ENCODE results near the gene SLC44A2.

SLC44A2 gene

DNA sequence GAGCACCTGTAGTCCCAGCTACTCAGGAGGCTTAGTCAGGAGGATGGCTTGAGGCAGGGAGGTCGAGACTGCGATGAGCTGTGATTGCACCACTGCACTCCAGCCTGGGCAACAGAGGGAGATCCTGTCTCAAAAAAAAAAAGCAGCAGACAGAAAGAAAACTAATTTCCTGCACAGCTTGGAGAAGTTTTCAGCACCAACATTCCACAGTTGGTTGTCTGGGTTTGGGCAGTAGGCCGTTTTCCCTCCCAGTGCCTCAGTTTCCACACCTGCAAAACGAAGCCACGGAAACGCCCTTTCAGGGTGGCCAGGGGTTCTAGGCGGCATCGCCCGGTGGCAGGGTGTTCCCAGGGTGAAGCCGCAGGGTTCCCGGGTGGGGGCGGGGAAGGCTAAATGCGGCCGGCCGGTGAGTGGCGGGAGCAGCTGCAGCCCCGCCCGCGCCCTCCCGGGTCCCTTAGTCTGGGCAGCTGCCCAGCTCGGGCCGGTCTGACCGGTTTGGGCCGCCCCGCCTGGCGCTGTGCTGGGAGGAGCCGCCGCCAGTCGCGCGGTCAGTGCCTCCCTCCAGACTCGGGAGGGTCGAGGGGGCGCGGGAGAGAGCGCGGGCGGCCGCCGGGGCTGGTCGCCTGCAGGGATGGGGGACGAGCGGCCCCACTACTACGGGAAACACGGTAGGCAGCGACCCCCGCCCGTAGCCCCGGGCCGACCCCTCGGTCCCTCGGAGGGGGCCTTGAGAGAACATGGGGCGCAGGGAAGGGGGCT is at the start of gene SLC44A2:
Gene SLC44A2 (plus strand): TSS at position 551 of the 759 bp plus-strand sequence. CDS start 81 bp downstream, at position 632.
- DNase-seq (ENCODE audit: low read depth) = peak; percentile 65

DNA sequence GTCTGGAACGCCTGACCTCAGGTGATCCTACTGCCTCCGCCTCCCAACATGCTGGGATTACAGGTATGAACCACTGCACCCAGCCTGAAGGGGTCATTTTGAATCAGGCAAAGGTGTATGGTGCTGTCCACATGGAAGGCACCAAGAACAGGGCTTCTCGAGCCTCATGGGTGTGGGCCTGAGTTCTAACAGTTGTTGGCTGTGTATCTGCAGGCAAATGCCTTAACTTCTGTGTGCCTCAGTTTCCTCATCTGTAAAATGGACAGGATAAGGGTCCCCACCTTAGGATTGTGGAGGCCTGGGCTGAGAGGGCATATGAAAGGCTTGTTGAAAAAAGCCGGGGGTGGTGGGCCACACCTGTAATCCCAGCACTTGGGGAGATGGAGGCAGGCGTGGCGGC is 47.4 kb upstream of the SLC44A2 start:
- DNase-seq (ENCODE audit: low read depth) = no peak

DNA sequence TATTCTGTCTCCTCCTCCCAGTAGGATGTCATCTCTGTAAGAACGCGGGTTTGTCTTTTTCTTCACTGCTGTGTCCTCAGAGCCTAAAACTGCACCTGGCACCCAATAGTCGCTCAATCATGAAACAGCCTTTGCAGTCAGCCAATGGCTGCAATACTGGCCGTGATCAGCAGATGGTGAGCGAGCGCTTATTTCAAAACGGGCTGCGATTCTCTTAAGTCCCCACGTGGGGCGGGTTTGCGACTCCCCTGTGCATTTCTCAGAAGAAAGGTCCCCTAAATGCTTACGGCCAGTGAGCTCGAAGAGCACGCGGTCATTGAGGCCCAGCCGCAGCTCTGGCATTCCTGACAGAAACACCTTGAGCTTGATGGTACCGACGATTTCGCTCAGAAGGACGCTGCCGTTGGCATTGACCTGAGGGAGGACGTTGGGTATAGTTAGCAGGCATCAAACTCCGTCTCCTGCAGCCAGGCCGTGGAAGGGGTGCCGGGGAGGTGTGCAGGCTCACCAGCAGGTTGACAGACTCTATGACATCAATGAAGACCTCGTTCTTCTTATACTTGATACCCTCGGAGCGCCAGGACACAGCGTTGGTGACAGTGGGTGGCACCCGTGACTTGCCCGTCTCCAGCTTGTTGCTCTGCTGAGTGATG is 44.2 kb upstream of the SLC44A2 start:
- peak; percentile 90 for DNase-seq (ENCODE audit: low read depth)

DNA sequence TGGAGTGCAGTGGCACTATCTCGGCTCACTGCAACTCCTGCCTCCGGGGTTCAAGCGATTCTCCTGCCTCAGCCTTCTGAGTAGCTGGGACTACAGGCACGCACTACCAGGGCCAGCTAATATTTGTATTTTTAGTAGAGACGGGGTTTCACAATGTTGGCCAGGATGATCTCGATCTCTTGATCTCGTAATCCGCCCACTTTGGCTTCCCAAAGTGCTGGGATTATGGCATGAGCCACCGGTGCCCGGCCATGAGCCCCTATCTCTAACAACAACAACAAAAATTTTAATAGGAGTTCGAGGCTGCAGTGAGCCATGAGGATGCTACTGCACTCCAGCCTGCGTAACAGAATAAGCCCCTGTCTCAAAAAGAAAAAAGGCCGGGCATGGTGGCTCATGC is 43.3 kb upstream of the SLC44A2 start:
- DNase-seq (ENCODE audit: low read depth) = no peak

DNA sequence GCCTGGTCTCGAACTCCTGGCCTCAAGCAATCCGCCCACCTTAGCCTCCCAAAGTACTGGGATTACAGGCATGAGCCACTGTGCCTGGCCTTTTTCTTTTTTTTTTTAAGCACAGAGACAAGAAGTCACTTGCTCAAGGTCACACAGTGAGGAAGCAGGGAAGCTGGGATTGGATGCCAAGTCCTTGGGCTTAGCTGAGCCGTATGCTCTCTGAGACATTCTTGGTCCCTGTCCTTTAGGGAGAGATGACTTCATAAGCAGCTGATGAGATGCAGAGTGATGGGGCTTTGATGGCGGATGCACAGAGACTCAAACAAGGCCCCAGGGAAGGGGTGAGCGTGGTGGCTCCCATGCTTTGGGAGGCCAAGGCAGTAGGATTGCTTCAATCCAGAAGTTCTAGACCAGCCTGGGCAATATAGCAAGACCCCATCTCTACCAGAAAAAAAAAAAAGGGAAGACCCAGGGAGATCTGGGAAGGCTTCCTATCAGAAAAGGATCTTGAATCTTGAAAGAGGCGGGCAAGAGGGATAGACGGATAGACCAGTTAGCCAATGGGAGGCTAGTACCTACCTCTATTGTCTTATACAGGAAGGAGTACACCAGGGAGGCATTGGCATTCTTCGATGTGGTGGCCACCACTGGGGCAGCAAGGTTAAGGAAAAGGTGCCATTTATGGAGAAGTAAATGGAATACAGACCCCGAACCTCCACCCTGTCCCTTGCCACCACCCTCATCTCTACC is 42.1 kb upstream of the SLC44A2 start:
- DNase-seq (ENCODE audit: low read depth) = no peak

DNA sequence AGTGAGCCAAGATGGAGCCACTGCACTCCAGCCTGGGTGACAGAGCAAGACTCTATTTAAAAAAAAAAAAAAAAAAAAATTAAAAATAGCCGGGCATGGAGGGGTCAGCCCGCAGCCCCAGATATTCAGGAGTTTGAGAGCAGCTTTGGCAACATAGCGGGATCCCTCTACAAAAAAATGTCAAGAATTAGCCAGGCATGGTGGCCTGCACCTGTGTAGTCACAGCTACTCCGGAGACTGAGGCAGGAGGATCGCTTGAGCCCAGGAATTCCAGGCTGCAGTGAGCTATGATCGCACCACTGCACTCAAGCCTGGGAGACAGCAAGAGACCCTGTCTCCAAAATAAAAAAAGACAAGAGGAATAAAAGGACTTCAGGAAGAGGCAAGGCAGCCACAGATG is 39.0 kb upstream of the SLC44A2 start:
- no peak for DNase-seq (ENCODE audit: low read depth)

DNA sequence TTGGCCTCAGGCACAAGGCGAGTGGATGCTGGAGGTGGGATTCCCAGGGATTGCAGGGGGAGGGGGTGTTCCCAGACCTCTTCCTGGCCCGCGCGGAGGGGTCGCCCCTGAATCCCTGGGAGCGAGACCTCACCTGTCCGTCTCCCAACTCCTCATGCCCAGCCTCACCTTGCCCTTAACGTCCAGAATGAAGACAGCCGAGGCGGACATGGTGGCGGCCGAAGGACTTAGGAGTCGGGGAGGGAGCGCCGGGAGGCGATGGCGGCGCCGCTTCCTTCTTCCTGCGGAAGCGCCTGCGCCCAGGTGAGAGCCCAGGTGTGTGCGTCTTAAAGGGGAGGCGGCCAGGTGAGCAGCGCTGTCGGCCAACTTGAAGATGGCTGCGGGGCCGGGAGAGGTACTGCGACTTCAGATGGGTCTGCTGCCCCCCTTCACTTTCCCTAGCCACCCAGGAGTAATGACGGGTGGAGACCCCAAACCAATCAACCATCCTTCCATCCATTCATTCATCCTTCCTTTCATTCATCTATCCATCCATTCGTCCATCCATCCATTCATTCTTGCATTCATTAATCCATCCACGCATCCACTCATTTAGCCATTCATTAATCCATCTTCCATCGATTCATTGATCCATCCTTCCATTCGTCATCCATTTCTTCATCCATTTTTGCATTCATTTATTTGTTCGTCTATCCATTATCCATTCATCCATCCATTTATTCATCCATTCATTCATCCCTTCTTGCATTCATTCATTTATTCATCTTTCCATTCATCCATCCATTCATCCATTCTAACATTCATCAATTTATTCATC is 38.1 kb upstream of the SLC44A2 start, which contains the start of gene AP1M2:
Gene AP1M2 (minus strand): TSS at position 291 of the 817 bp plus-strand sequence. CDS start 81 bp downstream, at position 210.
- no peak for DNase-seq (ENCODE audit: low read depth)

DNA sequence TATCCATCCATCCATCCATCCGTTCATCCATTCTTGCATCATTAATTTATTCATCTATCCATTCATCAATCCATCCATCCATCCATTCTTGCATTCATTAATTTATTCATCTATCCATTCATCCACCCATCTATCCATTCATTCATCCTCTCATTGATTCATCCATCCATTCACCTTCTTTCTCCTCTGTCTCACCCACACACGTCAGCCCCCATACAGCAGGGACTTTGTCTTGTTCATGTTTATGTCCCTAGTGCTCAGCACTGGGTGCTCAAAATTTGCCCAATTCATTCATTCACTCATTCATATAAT is 37.6 kb upstream of the SLC44A2 start:
- DNase-seq (ENCODE audit: low read depth) = no peak

DNA sequence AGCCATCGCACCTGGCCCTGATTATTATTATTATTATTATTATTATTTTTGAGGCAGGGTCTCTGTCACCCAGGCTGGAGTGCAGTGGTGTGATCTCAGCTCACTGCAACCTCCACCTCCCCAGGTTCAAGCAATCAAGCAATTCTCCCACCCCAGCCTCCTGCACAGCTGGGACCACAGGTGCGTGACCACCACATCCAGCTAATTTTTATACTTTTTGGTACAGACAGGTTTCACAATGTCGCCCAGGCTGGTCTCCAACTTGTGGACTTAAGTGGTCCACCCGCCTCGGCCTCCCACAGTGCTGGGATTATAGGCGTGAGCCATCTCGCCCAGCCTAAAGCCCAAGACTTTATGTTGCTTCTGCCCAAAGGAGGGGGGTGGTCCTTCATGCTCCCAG is 32.2 kb upstream of the SLC44A2 start:
- DNase-seq (ENCODE audit: low read depth) = no peak

DNA sequence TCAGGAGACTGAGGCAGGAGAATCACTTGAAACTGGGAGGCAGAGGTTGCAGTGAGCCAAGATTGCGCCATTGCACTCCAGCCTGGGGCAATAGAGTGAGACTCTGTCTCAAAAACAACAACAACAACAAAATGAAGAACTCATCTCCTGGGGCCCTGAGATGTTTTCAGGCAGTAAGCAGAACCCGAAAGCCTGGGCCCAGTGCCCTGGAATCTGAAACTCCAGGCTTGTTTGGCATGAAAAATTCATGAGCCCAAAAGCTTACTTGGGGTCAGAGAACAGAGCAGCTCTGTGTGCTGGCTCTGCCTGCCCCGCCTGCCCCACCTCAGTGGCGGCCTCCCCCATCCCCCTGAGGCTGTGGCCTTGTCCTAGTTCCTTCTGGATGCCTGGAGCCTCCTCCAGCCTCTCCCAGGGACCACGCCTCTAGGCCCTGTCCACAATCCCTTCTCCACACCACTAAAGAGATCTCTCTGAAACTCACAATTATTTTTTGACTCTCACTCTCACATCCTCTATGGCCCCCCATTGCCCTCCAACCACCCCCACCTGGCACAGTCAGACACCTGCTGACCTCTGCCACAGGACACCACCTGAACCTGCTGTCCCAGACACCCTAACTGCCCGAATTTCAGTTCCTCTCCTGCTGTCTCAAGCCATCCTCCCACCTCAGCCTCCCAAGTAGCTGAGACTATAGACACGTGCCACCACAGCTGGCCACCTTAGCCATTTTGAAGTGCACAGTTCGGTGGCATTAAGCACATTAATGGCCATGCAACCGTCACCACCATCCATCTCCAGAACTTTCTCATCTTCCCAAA is 31.3 kb upstream of the SLC44A2 start:
- peak; percentile 23 for DNase-seq (ENCODE audit: low read depth)

DNA sequence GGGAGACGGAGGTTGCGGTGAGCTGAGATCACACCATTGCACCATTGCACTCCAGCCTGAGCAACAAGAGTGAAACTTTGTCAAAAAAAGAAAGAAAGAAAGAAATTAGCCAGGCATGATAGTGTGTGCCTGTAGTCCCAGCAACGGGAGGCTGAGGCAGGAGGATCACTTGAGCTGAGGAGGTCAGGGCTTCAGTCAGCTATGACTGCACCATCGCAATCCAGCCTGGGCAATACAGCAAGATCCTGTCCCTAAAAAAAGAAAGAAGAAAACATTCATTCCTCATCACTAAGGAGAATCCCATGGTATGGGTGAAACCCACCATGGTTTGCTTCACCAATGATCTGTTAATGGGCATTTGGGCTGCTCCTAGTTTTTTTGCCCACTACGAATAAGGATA is 25.2 kb upstream of the SLC44A2 start:
- no peak for DNase-seq (ENCODE audit: low read depth)

DNA sequence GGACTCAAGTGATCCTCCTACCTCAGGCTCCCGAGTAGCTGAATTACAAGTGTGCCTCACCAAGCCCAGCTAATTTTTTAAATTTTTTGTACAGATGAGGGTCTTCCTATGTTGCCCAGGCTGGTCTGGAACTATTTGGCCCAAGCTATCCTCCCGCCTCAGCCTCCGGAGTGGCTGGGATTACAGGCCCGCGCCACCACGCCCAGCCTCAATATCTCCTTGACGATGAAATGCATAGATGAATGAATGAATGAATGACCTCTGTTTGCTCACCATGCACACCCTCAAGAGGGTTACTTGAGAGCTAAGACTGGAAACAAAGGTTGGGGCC is 23.4 kb upstream of the SLC44A2 start:
- no peak for DNase-seq (ENCODE audit: low read depth)

DNA sequence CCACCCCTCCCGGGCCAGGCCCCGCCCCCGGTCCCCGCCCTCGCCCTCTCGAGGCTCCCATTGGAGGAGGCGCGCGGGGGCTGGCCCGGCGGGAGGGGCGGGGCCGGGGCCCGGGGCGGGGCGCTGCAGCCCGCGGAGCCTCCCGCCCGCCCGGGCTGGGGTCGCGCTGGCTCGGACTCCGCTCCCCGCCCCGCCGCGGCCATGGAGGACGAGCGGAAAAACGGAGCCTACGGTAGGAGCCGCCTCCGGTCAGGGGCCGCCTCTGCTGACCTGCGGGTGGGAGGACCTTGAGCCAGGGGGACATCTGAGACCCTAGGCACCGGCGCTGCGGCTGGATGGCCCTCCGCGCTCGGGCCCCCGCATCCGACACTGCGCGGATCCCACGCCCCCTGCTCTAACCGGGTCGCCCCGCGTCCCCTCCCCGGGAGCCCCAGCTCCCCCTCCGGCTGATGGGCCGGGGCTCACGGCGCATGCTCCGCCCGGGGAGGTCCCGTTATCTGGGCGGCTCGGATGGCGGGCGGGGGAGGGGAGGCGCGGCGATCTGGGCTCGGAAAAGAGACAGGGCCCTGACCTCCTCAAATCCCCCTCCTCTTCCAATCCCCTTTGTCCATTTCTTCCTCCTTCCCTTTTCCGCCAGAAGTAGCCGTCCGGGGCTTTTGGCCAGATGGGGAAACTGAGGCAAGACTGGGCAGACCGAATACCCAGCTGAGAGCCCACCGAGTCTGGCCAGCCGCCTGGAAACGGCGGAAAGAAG is 22.8 kb upstream of the SLC44A2 start:
- DNase-seq (ENCODE audit: low read depth) = peak; percentile 69

DNA sequence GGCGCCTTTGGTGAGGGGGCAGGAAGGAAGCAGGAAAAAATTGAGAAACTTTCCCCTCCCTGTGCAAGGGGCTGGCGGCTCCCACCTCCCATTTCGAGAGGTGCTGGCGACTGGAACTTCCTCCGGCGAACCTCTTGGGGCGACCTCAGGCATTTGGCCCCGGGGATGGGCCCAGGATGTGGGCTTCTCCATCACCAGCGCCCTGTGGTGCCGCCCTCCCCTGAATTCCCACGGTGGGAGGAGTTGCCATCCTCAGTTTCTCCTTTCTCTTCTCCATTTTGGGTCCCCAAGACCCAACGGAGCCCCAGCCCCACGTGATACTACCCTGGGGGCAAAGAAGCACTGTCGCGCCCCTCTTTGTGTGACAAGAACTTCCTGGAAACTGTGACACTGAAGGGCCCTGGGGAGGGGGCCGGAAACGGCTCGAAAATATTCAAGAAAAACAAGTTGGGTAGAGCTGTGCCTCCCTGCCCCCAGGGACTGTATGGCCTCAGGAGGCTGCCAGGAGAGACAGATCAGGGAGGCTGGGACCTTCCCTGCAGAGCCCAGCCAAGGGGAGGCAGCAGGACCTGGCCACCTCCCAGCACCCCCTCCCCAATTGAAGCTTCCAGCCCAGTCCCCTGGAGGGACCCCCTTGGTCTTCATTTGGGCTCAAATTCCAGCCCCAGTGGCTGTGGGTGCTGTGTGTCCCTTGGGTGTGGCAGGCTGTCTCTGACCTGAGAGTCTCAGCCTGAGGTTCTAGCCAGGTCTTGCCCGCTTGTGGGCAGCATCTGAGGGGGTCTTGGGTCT is 22.1 kb upstream of the SLC44A2 start:
- DNase-seq (ENCODE audit: low read depth) = no peak

DNA sequence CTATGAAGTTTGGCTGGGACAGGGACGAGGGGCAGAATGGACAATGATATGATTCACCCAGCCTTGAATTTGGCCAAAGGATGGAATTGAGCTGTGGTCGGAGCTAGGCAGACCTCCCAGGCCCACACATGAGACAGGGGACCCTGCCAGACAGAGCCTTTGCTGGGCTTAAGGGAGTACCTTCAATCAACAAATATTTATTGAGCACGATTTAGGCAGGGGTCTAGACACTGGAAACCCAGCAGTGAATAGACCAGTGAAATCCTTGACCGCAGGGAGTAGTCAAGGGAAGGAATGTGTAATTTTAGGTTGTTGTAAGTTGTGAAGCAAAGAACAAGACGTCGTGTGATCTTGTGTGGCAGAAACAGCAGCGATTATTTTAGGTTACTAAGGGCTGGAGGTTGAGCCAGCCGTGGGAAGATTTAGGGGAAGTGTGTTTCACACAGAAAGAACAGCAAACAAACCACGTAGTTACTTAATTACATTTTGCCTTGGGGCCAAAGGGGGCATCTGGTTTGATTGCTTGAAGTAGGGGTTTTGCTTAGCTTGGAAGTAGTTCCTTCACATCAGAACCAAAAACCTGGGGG is 21.4 kb upstream of the SLC44A2 start:
- DNase-seq (ENCODE audit: low read depth) = peak; percentile 69

DNA sequence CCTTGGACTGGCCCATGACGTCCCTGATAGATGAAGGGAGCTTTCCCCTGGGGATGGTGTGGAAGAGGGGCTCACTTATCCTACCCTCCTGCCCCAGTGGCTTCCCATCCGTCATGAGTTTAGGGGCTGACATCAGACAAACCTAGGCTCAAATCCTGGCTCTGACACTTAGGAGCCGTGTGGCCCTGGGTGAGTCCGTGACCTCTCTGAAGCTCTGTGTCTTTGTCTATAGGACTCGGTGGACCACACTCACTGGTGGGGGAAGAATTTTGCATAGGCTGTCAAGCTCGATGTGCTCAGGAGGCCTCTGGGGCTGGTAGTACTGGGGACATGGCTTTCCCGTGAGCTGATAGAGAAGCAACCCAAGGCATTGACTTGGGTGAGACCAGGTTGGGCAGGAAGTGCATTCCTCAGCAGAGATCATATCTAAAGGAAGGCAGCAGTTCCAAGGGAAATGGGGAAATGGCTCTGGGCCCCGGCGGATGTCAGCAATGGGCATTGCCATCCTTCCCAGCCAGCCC is 20.8 kb upstream of the SLC44A2 start:
- DNase-seq (ENCODE audit: low read depth) = no peak

DNA sequence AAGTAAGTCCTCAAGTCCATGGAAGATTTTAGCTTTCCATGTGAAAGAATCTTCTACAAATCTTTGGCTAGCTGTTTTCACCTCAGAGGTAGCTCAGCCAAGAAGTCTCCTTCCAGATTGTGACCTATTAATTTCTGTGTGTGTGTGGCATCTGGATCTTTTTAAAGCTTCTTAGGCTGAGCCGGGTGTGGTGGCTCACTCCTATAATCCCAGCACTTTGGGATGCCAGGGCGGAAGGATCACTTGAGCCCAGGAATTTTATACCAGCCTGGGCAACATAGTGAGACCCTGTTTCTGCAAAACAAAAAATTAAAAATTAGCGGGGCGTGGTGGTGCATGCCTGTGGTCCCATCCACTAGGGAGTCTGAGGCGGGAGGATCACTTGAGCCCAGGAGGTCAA is 13.4 kb upstream of the SLC44A2 start:
- DNase-seq (ENCODE audit: low read depth) = no peak

DNA sequence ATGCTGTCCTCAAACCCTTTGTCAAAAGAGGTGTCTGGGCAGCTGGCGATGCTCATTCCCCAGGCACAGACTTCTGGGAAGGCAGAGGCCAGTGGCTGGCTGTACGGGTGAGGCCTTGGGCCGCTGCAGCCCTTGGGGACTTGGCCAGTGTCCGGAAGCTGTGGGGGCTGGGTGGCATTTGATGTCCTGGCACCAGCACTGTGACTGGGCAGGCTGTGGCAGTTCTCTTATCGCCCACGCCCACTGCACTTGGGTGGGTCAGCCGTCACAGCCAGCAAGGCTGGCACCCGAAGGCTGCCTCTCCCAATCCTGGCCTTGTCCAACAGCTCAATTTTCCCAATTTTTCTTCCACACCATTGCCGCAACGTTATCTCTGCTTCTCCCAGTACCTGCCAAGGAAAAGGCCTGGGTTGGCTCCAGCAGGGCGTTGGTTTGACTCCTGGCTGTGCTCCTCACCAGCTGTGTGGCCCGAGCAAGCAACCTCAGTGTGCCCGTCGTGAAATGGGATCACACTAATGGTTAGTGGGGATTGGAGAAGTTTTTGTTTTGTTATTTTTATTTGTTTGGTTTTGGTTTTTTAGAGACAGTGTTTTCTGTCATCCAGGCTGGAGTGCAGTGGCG is 12.7 kb upstream of the SLC44A2 start:
- DNase-seq (ENCODE audit: low read depth) = no peak
